GM12891 (cell line): ENCODE measurements around the gene PPP1R14C.

Experiments used
- POLR2A ChIP-seq: IDR thresholded peaks from 2 replicates; pipeline ENCODE4 v1.6.1; 2011; ENCODE audit warnings: low read depth, low read length, control low read depth
- POLR2AphosphoS5 ChIP-seq: IDR thresholded peaks from 2 replicates; pipeline ENCODE4 v1.6.1; 2011; ENCODE audit warnings: low read depth, low read length, control low read depth
- SPI1 ChIP-seq: IDR thresholded peaks from 2 replicates; pipeline ENCODE4 v1.6.1; 2011; ENCODE audit warnings: low read depth, low read length, control low read depth
- TAF1 ChIP-seq: IDR thresholded peaks from 2 replicates; pipeline ENCODE4 v1.6.1; 2011; ENCODE audit warnings: low read depth, low read length, control low read depth

DNA sequence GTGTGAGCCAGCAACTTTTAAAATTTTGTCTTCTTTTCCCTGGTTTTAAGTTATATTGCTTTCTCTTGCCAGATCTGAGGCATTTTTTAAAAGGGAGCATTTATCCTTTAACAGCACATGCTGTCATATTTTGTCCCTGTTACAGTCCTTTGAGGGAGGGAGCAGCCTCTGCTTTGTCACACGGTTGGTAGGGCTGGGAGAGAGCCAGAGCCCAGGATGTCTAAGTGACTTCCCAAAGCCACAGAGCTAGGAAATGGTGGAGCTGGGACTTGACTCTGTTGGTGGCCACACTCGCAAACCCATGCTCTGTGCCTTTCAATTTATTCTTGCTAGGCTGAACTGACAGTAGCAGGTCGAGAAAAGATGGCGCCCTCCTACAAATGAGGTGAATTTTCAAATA, 145.6 kb downstream of the PPP1R14C start:
- TF ChIP-seq POLR2A, result no peak
- no peak for TF ChIP-seq POLR2AphosphoS5
- no peak for TF ChIP-seq TAF1
- TF ChIP-seq SPI1, result no peak
